CD4-positive, alpha-beta memory T cell (primary cell): Measurements from ENCODE around the gene ERP27. TPM values are rescaled to one million over a fixed set of nuclear protein-coding genes. Genes with fewer than 3 reads are reported as not detected.

Experiments used
- CTCF ChIA-PET: fragments of 350-600 bp; sonication (Branson Sonifier 250); formaldehyde crosslinking; loops from one replicate; lab custom pipeline; 2021; ENCODE audit warnings: inconsistent platforms; ENCODE audit not compliant: partially characterized antibody; lab: Charles Lee
- POLR2A ChIA-PET: fragments of 350-600 bp; sonication (Branson Sonifier 250); formaldehyde crosslinking; loops from one replicate; lab custom pipeline; 2021; ENCODE audit not compliant: partially characterized antibody; lab: Charles Lee
- DNase-seq, 5 donors: peaks; one replicate each; pipeline versions ENCODE4 v3.0.0 to v3.0.0-alpha.2; 2020 to 2022; ENCODE audit warnings: mixed read lengths in 1 of 5
- H3K27ac ChIP-seq: one replicate; pipeline ENCODE4 v1.7.0; 2013; ENCODE audit warnings: low read depth, low read length
- H3K27me3 ChIP-seq: 2 replicates; pipeline ENCODE4 v1.7.0; 2013; ENCODE audit warnings: mild to moderate bottlenecking, low read length, moderate library complexity; ENCODE audit not compliant: insufficient read depth
- H3K36me3 ChIP-seq: 2 replicates; pipeline ENCODE4 v1.7.0; 2013; ENCODE audit warnings: mild to moderate bottlenecking, low read length, moderate library complexity; ENCODE audit not compliant: insufficient read depth
- H3K4me1 ChIP-seq: 2 replicates; pipeline ENCODE4 v1.7.0; 2013; ENCODE audit warnings: mild to moderate bottlenecking, low read length, moderate library complexity; ENCODE audit not compliant: insufficient read depth
- H3K4me3 ChIP-seq, 2 donors: one replicate each; pipeline ENCODE4 v1.7.0; 2013; ENCODE audit warnings: low read length in 2 of 2, mild to moderate bottlenecking in 1 of 2
- H3K9me3 ChIP-seq, 2 donors: one replicate each; pipeline ENCODE4 v1.7.0; 2013; ENCODE audit warnings: low read length in 2 of 2, control low read depth in 1 of 2; ENCODE audit not compliant: control insufficient read depth in 1 of 2
- H3K27ac Mint-ChIP-seq, 7 donors: one replicate each; pipeline ENCODE4 v1.8.0; 2020 to 2021; ENCODE audit warnings: mixed read lengths in 7 of 7, mild to moderate bottlenecking in 6 of 7, inconsistent platforms in 3 of 7, moderate library complexity in 3 of 7
- H3K27me3 Mint-ChIP-seq, 2 donors: one replicate each; pipeline ENCODE4 v1.8.0; 2020 to 2021; ENCODE audit warnings: mixed read lengths in 2 of 2
- H3K36me3 Mint-ChIP-seq, 2 donors: one replicate each; pipeline ENCODE4 v1.8.0; 2020 to 2021; ENCODE audit warnings: mixed read lengths in 2 of 2, inconsistent platforms in 1 of 2, mild to moderate bottlenecking in 1 of 2
- H3K4me1 Mint-ChIP-seq, 4 donors: one replicate each; pipeline ENCODE4 v1.8.0; 2020 to 2021; ENCODE audit warnings: mixed read lengths in 4 of 4, mild to moderate bottlenecking in 1 of 4
- H3K4me3 Mint-ChIP-seq, 8 donors: one replicate each; pipeline ENCODE4 v1.8.0; 2020 to 2021; ENCODE audit warnings: mixed read lengths in 8 of 8, mild to moderate bottlenecking in 7 of 8, moderate library complexity in 6 of 8, inconsistent platforms in 3 of 8
- H3K9me3 Mint-ChIP-seq, 8 donors: one replicate each; pipeline ENCODE4 v1.8.0; 2020 to 2021; ENCODE audit warnings: mixed read lengths in 8 of 8, mild to moderate bottlenecking in 5 of 8, inconsistent platforms in 3 of 8, moderate library complexity in 1 of 8
- intact Hi-C: fragments of 100-400 bp; cut with micrococcal nuclease; formaldehyde crosslinking; loops from one replicate; pipeline ENCODE4 v1.15.1; 2023
- polyA plus RNA-seq, 2 donors: library from polyadenylated mRNA; unstranded; fragments of 300-500 nt; fragmentation: Illumina TruSeq; gene quantifications; one replicate each; pipeline ENCODE4 v1.2.3, GENCODE V29; 2021
- total RNA-seq, 2 experiments: library from RNA; stranded (reverse); gene quantifications; one replicate each; pipeline ENCODE4 v1.2.3, GENCODE V29; 2021

Gene ERP27
- total and polyA plus RNA-seq, 4 experiments from 2014 or later = 3.4 to 11.5 (median 6.9) TPM

DNA sequence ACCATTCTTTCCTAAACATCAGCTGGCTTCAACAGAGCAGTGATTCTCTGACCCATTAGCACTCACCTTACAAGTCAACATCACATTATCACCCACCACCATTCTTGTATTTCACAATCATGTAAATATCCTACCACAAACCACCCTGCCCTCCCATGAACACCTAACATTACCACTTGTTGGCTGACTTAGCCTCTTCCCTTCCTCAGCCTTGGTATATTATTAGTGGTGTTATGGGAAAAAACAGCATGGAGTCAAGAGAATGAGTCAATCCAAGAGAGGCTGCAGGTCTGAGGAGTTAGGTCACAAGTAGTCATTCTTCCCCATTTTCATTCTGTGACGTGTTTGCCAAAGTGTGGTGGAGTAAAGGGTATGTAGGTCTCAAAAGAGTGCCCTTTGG is 30.4 kb downstream of the ERP27 start:
- Mint-ChIP-seq H3K4me3 (no peak overlapping the region), H3K27ac (peak overlapping the region in 2 of 7 donors; percentile 0 to 32), H3K4me1 (peaks cover 7 to 16% (median 14%) of the 10 kb centered on the region in 4 donors), H3K9me3 (peaks cover 0 to 2% (median 0%) of the 10 kb centered on the region in 8 donors), H3K27me3 (no peaks in the 10 kb centered on the region), H3K36me3 (peaks cover 43 to 47% of the 10 kb centered on the region in 2 donors)
- POLR2A ChIA-PET = no interaction called here
- intact Hi-C loops = no loop called here
- CTCF ChIA-PET = no interaction called here
- Histone ChIP-seq H3K4me3 (no peak overlapping the region), H3K27ac (no peak overlapping the region), H3K4me1 (peaks cover 6% of the 10 kb centered on the region), H3K36me3 (peaks cover under 1% of the 10 kb centered on the region), H3K9me3 (no peaks in the 10 kb centered on the region), H3K27me3 (no peaks in the 10 kb centered on the region)
- no peak for DNase-seq

DNA sequence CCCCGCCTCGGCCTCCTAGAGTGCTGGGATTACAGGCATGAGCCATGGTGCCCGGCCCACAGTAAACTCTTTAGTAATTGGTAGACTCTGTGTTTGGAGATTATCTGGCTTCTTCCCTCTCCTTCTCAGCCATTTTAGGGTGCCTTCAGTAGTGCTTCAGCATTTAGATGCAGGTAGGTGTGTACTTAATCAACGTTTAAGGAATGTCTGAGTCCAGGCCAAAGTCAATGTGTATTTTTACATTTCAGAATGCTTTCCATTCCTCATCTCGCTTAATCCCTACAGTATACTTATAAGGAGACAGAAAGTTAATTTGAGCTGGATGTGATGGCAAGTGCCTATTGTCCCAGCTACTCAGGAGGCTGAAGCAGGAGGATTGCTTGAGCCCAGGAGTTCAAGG is 32.2 kb downstream of the ERP27 start:
- Histone ChIP-seq H3K27me3 (no peaks in the 10 kb centered on the region), H3K4me1 (peaks cover 6% of the 10 kb centered on the region), H3K36me3 (no peaks in the 10 kb centered on the region), H3K27ac (no peak overlapping the region), H3K4me3 (no peak overlapping the region), H3K9me3 (no peaks in the 10 kb centered on the region)
- H3K4me1 Mint-ChIP-seq = peaks cover 12 to 19% (median 17%) of the 10 kb centered on the region in 4 donors
- no peaks in the 10 kb centered on the region for H3K27me3 Mint-ChIP-seq
- ChIA-PET CTCF (interaction anchor here (0.6 kb wide), 1 partner anchor 152 kb away, joined by 3 read pairs; no protein-coding TSS in a partner anchor), POLR2A (no interaction called here)
- no peak overlapping the region for H3K27ac Mint-ChIP-seq
- no peak for DNase-seq
- intact Hi-C loops = no loop called here
- H3K9me3 Mint-ChIP-seq = peaks cover 0 to 2% (median 0%) of the 10 kb centered on the region in 8 donors
- peaks cover 32 to 33% of the 10 kb centered on the region in 2 donors for H3K36me3 Mint-ChIP-seq
- H3K4me3 Mint-ChIP-seq = no peak overlapping the region

GRCh38 chr12:14905269-14906004 is 32.9 kb downstream of the ERP27 start:
- Mint-ChIP-seq H3K4me1 (peaks cover 12 to 19% (median 15%) of the 10 kb centered on the region in 4 donors), H3K4me3 (no peak overlapping the region), H3K36me3 (peaks cover 26 to 27% of the 10 kb centered on the region in 2 donors), H3K27ac (peak overlapping the region in 2 of 7 donors; percentile 48 to 59), H3K9me3 (peaks cover 0 to 2% (median 0%) of the 10 kb centered on the region in 8 donors), H3K27me3 (no peaks in the 10 kb centered on the region)
- ChIA-PET POLR2A (no interaction called here), CTCF (no interaction called here)
- Histone ChIP-seq H3K27ac (no peak overlapping the region), H3K27me3 (no peaks in the 10 kb centered on the region), H3K9me3 (no peaks in the 10 kb centered on the region), H3K36me3 (no peaks in the 10 kb centered on the region), H3K4me3 (no peak overlapping the region), H3K4me1 (peaks cover 6% of the 10 kb centered on the region)
- intact Hi-C loops = no loop called here
- no peak for DNase-seq

- H3K9me3 ChIP-seq = no peaks in the 10 kb centered on the region
- H3K4me1 ChIP-seq = peaks cover 6% of the 10 kb centered on the region
- H3K27ac ChIP-seq = no peak overlapping the region
- H3K27me3 ChIP-seq = no peaks in the 10 kb centered on the region
- DNase-seq = no peak
- Mint-ChIP-seq H3K9me3 (peaks cover 0 to 2% (median 0%) of the 10 kb centered on the region in 8 donors), H3K27ac (peak overlapping the region in 2 of 7 donors; percentile 48 to 59), H3K4me3 (peak overlapping the region in 1 of 8 donors; percentile 6), H3K36me3 (peaks cover 22% of the 10 kb centered on the region in 2 donors), H3K4me1 (peaks cover 12 to 19% (median 14%) of the 10 kb centered on the region in 4 donors), H3K27me3 (no peaks in the 10 kb centered on the region)
- no peak overlapping the region for H3K4me3 ChIP-seq
- H3K36me3 ChIP-seq = no peaks in the 10 kb centered on the region
- POLR2A ChIA-PET = no interaction called here
- CTCF ChIA-PET = no interaction called here
- intact Hi-C loops = no loop called here
Observed at GRCh38 chr12:14904854-14905253, 33.5 kb downstream of the ERP27 start.

- H3K9me3 Mint-ChIP-seq = peaks cover 0 to 2% (median 0%) of the 10 kb centered on the region in 8 donors
- intact Hi-C loops = no loop called here
- Histone ChIP-seq H3K4me3 (no peak overlapping the region), H3K27me3 (no peaks in the 10 kb centered on the region), H3K9me3 (no peaks in the 10 kb centered on the region), H3K36me3 (no peaks in the 10 kb centered on the region), H3K27ac (no peak overlapping the region), H3K4me1 (peaks cover 6% of the 10 kb centered on the region)
- ChIA-PET POLR2A (interaction anchor here (1.1 kb wide), 1 partner anchor 86 kb away, joined by 5 read pairs; no protein-coding TSS in a partner anchor), CTCF (interaction anchor here (0.9 to 1.7 kb wide), 3 partner anchors 8 to 92 kb away, joined by 3 to 4 read pairs (median 3); no protein-coding TSS in a partner anchor)
- H3K4me3 Mint-ChIP-seq = no peak overlapping the region
- DNase-seq = no peak
- no peaks in the 10 kb centered on the region for H3K27me3 Mint-ChIP-seq
- H3K4me1 Mint-ChIP-seq = peaks cover 12 to 19% (median 13%) of the 10 kb centered on the region in 4 donors
- peak overlapping the region in 1 of 7 donors; percentile 54 for H3K27ac Mint-ChIP-seq
- peaks cover 15 to 17% of the 10 kb centered on the region in 2 donors for H3K36me3 Mint-ChIP-seq
Observed at GRCh38 chr12:14903386-14904098, 34.8 kb downstream of the ERP27 start.

DNA sequence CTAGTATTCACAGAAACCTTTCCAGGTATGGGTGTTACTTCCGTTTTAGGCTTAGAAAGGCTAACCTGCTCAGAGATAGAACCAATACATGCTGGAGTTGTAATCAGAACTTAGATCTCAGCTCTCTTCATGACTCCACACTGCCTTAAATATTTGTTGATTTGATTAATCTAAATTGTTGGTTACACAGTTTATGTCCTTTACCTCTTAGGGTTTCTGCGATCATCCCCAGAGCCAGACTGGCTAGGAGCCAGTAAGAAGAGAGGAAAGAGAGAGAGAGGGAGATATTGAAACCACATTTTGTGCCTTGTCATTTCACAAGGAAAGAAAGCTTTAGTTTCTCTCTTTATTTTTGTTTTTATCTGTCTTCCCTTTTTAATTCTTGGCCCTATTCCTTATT is 35.9 kb downstream of the ERP27 start:
- CTCF ChIA-PET = interaction anchor here (1.7 kb wide), 1 partner anchor 10 kb away, joined by 4 read pairs; no protein-coding TSS in a partner anchor
- H3K9me3 ChIP-seq = no peaks in the 10 kb centered on the region
- Mint-ChIP-seq H3K4me3 (peak overlapping the region in 1 of 8 donors; percentile 17), H3K27me3 (no peaks in the 10 kb centered on the region), H3K9me3 (no peaks in the 10 kb centered on the region), H3K36me3 (peaks cover 4 to 6% of the 10 kb centered on the region in 2 donors), H3K4me1 (peaks cover 10 to 19% (median 11%) of the 10 kb centered on the region in 4 donors), H3K27ac (peak overlapping the region in 3 of 7 donors; percentile 0 to 57 (median 4))
- POLR2A ChIA-PET = interaction anchor here (1.1 kb wide), 1 partner anchor 87 kb away, joined by 5 read pairs; no protein-coding TSS in a partner anchor
- no peak overlapping the region for H3K27ac ChIP-seq
- DNase-seq = no peak
- peaks cover 6% of the 10 kb centered on the region for H3K4me1 ChIP-seq
- H3K36me3 ChIP-seq = no peaks in the 10 kb centered on the region
- intact Hi-C loops = no loop called here
- H3K4me3 ChIP-seq = no peak overlapping the region
- no peaks in the 10 kb centered on the region for H3K27me3 ChIP-seq

- ChIA-PET POLR2A (no interaction called here), CTCF (interaction anchor here (0.9 kb wide), 1 partner anchor 320 kb away, joined by 3 read pairs; the partner anchor contains the start of gene RERG)
- H3K27me3 ChIP-seq = no peaks in the 10 kb centered on the region
- peaks cover 10 to 19% (median 11%) of the 10 kb centered on the region in 4 donors for H3K4me1 Mint-ChIP-seq
- H3K27ac Mint-ChIP-seq = no peak overlapping the region
- H3K9me3 Mint-ChIP-seq = no peaks in the 10 kb centered on the region
- no peak for DNase-seq
- H3K27ac ChIP-seq = no peak overlapping the region
- H3K27me3 Mint-ChIP-seq = no peaks in the 10 kb centered on the region
- peaks cover 6% of the 10 kb centered on the region for H3K4me1 ChIP-seq
- H3K36me3 ChIP-seq = no peaks in the 10 kb centered on the region
- intact Hi-C loops = no loop called here
- H3K4me3 ChIP-seq = no peak overlapping the region
- H3K36me3 Mint-ChIP-seq = peaks cover 2 to 5% of the 10 kb centered on the region in 2 donors
- no peaks in the 10 kb centered on the region for H3K9me3 ChIP-seq
- no peak overlapping the region for H3K4me3 Mint-ChIP-seq
Observed at GRCh38 chr12:14901228-14901562, 37.1 kb downstream of the ERP27 start.
